Measurements from ENCODE around the gene STK36.

The STK36 gene

DNA sequence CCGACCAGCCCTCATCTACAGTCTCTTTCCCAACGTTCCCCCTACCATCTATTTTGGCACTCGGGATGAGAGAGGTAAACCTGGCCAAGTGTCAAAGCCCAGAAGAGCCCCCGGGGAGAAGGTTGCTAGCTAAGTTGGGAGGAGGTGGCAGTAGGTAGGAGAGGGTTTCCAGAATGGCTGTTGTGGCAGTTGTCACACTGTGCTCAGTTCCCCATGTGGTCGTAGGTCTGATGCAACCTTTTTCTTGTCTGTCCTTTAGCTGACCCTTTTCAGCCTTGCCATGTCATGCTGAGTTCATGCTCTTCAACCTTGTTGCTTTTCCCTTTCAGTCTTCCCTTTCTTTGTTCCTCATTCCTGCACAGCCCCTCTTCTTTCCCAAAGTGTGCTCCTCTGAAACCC lies 73.3 kb downstream of the STK36 start:
- CTCF ChIA-PET: interaction anchor here (1.8 kb wide), 1 partner anchor 34 kb away, joined by 5 read pairs; the partner anchor contains the start of gene TTLL4
- no peak for DNase-seq (ENCODE audit: low read depth, low spot score)
- TF ChIP-seq, protein P1, sequence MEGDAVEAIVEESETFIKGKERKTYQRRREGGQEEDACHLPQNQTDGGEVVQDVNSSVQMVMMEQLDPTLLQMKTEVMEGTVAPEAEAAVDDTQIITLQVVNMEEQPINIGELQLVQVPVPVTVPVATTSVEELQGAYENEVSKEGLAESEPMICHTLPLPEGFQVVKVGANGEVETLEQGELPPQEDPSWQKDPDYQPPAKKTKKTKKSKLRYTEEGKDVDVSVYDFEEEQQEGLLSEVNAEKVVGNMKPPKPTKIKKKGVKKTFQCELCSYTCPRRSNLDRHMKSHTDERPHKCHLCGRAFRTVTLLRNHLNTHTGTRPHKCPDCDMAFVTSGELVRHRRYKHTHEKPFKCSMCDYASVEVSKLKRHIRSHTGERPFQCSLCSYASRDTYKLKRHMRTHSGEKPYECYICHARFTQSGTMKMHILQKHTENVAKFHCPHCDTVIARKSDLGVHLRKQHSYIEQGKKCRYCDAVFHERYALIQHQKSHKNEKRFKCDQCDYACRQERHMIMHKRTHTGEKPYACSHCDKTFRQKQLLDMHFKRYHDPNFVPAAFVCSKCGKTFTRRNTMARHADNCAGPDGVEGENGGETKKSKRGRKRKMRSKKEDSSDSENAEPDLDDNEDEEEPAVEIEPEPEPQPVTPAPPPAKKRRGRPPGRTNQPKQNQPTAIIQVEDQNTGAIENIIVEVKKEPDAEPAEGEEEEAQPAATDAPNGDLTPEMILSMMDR (IDR thresholded peaks at IDR 0.05; ENCODE audit: insufficient read depth, low read length, missing control alignments): no peak
- H3K4me3 ChIP-seq (ENCODE audit: low read depth, low read length): no peak overlapping the region
- POLR2A ChIA-PET: no interaction called here

DNA sequence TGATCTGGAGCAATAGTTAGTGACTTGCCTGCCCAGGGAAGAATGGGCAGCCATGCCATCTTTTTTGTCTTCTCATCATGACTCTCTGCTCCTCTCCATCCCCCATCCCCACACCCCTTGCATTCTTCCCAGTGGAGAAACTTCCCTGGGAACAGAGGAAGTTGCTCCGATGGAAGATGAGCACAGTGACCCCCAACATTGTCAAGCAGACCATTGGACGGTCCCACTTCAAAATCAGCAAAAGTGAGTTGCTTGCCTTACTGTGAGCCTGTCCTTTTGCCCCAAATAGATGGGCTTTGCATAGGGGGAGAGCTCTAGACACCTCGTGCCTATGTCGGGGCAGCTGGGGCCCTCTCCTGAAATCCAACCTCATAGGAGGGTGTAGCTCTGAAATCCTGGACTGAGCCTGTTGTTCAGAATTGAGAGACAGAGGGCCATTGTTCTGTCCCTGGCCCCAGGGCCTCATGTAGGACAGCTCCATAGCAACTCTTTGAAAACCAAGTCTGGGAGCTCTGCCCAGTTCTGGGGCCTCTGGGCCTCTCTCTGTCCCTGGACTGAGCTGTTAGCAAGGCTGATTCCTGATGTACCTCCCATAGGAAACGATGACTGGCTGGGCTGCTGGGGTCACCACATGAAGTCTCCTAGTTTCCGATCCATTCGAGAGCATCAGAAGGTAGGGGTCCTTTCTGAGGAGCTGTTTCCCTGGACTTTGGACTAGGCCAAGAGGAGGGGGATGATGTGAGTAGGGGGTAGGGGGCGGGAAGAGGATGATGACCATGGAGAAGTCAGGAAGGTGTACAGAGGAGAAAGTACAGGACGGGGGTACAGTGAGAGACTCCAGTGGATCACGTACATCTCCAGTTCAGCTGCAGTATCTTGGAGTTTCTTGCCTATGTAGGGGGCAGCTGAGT lies 73.9 kb downstream of the STK36 start:
- CTCF ChIA-PET: interaction anchor here (1.4 to 1.8 kb wide), 3 partner anchors 35 to 58 kb away, joined by 4 to 5 read pairs (median 4); partner anchors contain the start of gene TTLL4
- DNase-seq (ENCODE audit: low read depth, low spot score): no peak
- TF ChIP-seq, protein P1 (IDR thresholded peaks at IDR 0.05; ENCODE audit: insufficient read depth, low read length, missing control alignments): no peak
- H3K4me3 ChIP-seq (ENCODE audit: low read depth, low read length): no peak overlapping the region
- POLR2A ChIA-PET: no interaction called here

DNA sequence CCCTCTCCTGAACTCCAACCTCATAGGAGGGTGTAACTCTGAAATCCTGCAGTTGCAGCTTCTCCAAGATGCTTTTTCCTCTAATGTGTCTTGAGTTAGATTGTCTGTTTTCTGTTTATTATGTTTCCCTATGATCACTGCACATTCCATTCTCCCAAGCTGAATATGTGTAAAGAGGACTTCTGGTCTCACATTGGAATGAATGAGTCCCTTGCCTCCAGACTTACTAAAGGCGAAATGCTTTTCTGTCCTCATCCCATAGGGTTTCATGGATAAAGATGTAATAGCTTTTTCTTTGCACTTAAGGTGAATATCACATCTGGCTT lies 74.5 kb downstream of the STK36 start:
- POLR2A ChIA-PET: no interaction called here
- TF ChIP-seq, protein P1 (IDR thresholded peaks at IDR 0.05; ENCODE audit: insufficient read depth, low read length, missing control alignments): no peak

DNA sequence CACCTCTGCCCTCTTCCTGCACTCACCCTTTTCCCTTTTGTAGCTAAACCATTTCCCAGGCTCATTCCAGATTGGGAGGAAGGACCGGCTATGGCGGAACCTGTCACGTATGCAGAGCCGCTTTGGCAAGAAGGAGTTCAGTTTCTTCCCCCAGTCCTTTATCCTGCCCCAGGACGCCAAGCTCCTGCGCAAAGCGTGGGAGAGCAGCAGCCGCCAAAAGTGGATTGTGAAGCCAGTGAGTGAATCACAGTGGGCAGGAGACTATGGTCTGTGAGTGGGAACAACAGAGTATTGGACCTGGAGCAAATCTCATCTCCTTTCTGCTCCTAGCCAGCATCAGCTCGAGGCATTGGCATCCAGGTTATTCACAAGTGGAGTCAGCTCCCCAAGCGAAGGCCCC lies 75.1 kb downstream of the STK36 start:
- ChIA-PET CTCF (interaction anchor here (0.8 to 1.8 kb wide), 3 partner anchors 16 to 59 kb away, joined by 3 to 4 read pairs (median 4); no protein-coding TSS in a partner anchor), POLR2A (no interaction called here)
- H3K4me3 ChIP-seq (ENCODE audit: low read depth, low read length): no peak overlapping the region
- TF ChIP-seq, protein P1 (IDR thresholded peaks at IDR 0.05; ENCODE audit: insufficient read depth, low read length, missing control alignments): no peak
- no peak for DNase-seq (ENCODE audit: low read depth, low spot score)

More for the DNA sequence above, 74.5 kb downstream of the STK36 start:
- CTCF ChIA-PET: interaction anchor here (1.4 to 1.8 kb wide), 3 partner anchors 35 to 59 kb away, joined by 4 to 5 read pairs (median 4); partner anchors contain the start of gene TTLL4
- DNase-seq (ENCODE audit: low read depth, low spot score): no peak
- no peak overlapping the region for H3K4me3 ChIP-seq (ENCODE audit: low read depth, low read length)

DNA sequence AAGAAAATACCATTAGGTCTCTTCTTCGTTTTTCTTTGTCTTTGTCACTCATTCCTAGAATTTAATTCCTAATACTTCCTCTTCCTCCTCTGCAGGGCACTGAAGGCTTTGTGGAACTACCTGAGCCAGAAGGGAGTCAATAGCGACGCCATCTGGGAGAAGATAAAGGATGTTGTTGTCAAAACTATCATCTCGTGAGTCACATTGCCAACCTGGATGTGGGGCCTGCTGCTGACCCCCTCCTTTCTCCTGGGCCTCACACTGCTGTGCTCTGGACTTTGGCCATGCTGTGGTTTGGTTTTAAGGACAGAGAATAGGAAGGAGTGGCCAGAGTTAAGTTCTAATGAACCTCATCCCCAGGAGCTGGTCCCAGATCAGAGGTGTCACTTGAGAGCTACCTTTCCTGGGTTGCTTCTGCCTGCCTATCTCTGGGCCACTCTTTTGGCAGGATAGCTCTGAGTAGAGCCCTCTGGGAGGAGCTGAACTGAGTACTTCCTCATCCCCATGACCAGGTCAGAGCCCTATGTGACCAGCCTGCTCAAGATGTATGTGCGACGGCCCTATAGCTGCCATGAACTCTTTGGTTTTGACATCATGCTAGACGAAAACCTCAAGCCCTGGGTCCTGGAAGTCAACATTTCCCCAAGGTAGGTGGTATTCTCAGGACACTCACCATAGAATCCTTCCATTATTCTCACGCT lies 77.0 kb downstream of the STK36 start:
- no peak for DNase-seq (ENCODE audit: low read depth, low spot score)
- TF ChIP-seq, protein P1 (IDR thresholded peaks at IDR 0.05; ENCODE audit: insufficient read depth, low read length, missing control alignments): no peak
- no peak overlapping the region for H3K4me3 ChIP-seq (ENCODE audit: low read depth, low read length)
- ChIA-PET POLR2A (no interaction called here), CTCF (interaction anchor here (1.0 kb wide), 1 partner anchor 22 kb away, joined by 3 read pairs; no protein-coding TSS in a partner anchor)

Measured in AG04449 (cell line).